ENCODE measurements around the gene KIF6. TPM values are rescaled to one million over a fixed set of nuclear protein-coding genes. Genes with fewer than 3 reads are reported as not detected.
A peak's percentile ranks its signal among the peaks of the same experiment; 100 is the strongest.
"Not testable (repeated sequence)": the region's sequence is repeated elsewhere in the genome, so short reads cannot be mapped to it uniquely, and the experiment has no call there.

Gene KIF6
- total and polyA plus RNA-seq, 8 donors = 0.19 to 1.0 (median 0.44) TPM

- Histone ChIP-seq H3K27ac (no peak overlapping the region), H3K4me1 (no peaks in the 10 kb centered on the region), H3K4me3 (no peak overlapping the region), H3K9me3 (no peaks in the 10 kb centered on the region), H3K27me3 (no peaks in the 10 kb centered on the region), H3K36me3 (no peaks in the 10 kb centered on the region)
- no peak for DNase-seq
- no peak for FAIRE-seq
- intact Hi-C loops (cut with DNase I) = no loop called here
- WGBS, 2 donors = 79 to 82% methylated on average over 2 of the region's 2 CpGs
- ATAC-seq = peak in 1 of 4 donors; percentile 36
- no peak for TF ChIP-seq CTCF (IDR thresholded peaks at IDR 0.05)
Measured at GRCh38 chr6:39289490-39289889, 435.7 kb downstream of the KIF6 start.

- Histone ChIP-seq H3K27me3 (no peaks in the 10 kb centered on the region), H3K4me3 (no peak overlapping the region), H3K27ac (no peak overlapping the region), H3K4me1 (no peaks in the 10 kb centered on the region), H3K36me3 (no peaks in the 10 kb centered on the region), H3K9me3 (no peaks in the 10 kb centered on the region)
- FAIRE-seq (no peak), DNase-seq (no peak), ATAC-seq (no peak)
- whole genome bisulfite sequencing, 2 donors = 87 to 90% methylated on average over 3 of the region's 3 CpGs
- TF ChIP-seq CTCF (IDR thresholded peaks at IDR 0.05) = no peak
- intact Hi-C loops (cut with DNase I) = no loop called here
Measured at GRCh38 chr6:39287601-39288000, 437.6 kb downstream of the KIF6 start.

GRCh38 chr6:39286596-39286995 is 438.6 kb downstream of the KIF6 start:
- WGBS, 2 donors = 57 to 81% methylated on average over 8 to 10 of the region's 10 CpGs
- FAIRE-seq; H3K9me3 ChIP-seq; H3K27ac ChIP-seq; intact Hi-C loops (cut with DNase I); H3K4me3 ChIP-seq; DNase-seq; H3K36me3 ChIP-seq; H3K4me1 ChIP-seq; ATAC-seq; H3K27me3 ChIP-seq: not testable (repeated sequence)

GRCh38 chr6:39282774-39283173 is 442.4 kb downstream of the KIF6 start:
- no peaks in the 10 kb centered on the region for H3K36me3 ChIP-seq
- H3K27ac ChIP-seq = no peak overlapping the region
- WGBS, 2 donors = 48 to 52% methylated on average over 2 of the region's 2 CpGs
- intact Hi-C loops (cut with DNase I) = no loop called here
- FAIRE-seq (no peak), DNase-seq (no peak), ATAC-seq (no peak)
- H3K4me1 ChIP-seq = no peaks in the 10 kb centered on the region
- H3K4me3 ChIP-seq = no peak overlapping the region
- H3K9me3 ChIP-seq = no peaks in the 10 kb centered on the region
- TF ChIP-seq CTCF (IDR thresholded peaks at IDR 0.05) = no peak
- H3K27me3 ChIP-seq = no peaks in the 10 kb centered on the region

GRCh38 chr6:39281312-39281980 is 443.8 kb downstream of the KIF6 start:
- Histone ChIP-seq H3K27ac (no peak overlapping the region), H3K36me3 (no peaks in the 10 kb centered on the region), H3K4me1 (no peaks in the 10 kb centered on the region), H3K4me3 (no peak overlapping the region), H3K9me3 (no peaks in the 10 kb centered on the region), H3K27me3 (no peaks in the 10 kb centered on the region)
- intact Hi-C loops (cut with DNase I) = no loop called here
- 71 to 74% methylated on average over 11 of the region's 11 CpGs for WGBS, 2 donors
- TF ChIP-seq CTCF (IDR thresholded peaks at IDR 0.05) = no peak
- FAIRE-seq = no peak
- ATAC-seq = peak in 1 of 4 donors; percentile 19
- no peak for DNase-seq
